Measurements from ENCODE around the gene NOP56. TPM values are rescaled to one million over a fixed set of nuclear protein-coding genes. Genes with fewer than 3 reads are reported as not detected.

Gene NOP56
- total and polyA plus RNA-seq, 2 donors (not counting 3 experiments of a cell fraction or from before 2014, with no cell fraction given), result 151 to 329 TPM

GRCh38 chr20:2698186-2698817 lies 45.9 kb downstream of the NOP56 start:
- CTCF ChIA-PET, result no interaction called here
- peaks cover 34 to 47% of the 10 kb centered on the region in 2 experiments for H3K27me3 ChIP-seq (ENCODE audit: control insufficient read depth in 2 of 2, insufficient read depth in 2 of 2, low read length in 2 of 2)
- H3K4me1 ChIP-seq (ENCODE audit: control insufficient read depth, extremely low read depth, insufficient read depth, low read length), result no peaks in the 10 kb centered on the region
- peaks cover 2% of the 10 kb centered on the region for H4K20me1 ChIP-seq (replicated peaks; ENCODE audit: control insufficient read depth, extremely low read depth, insufficient read depth, low read length)
- H3K9me3 ChIP-seq (replicated peaks; ENCODE audit: control insufficient read depth, insufficient read depth, low read length), result no peaks in the 10 kb centered on the region
- DNase-seq (ENCODE audit: low read depth, low spot score), result no peak
- FAIRE-seq, result no peak
- intact Hi-C loops (cut with micrococcal nuclease), result no loop called here
- BruUV-seq (replicated peaks), result no TSS peak
- TF ChIP-seq CTCF (IDR thresholded peaks at IDR 0.05; ENCODE audit: extremely low read depth in 1 of 2, insufficient read depth in 1 of 2, low read depth in 1 of 2, low read length in 2 of 2), result no peak
- no peak for TF ChIP-seq JUN (IDR thresholded peaks at IDR 0.05; ENCODE audit: borderline replicate concordance, insufficient read depth, insufficient read length, low read depth)
- TF ChIP-seq GATA2 (IDR thresholded peaks at IDR 0.05; ENCODE audit: insufficient read depth, insufficient read length, low read depth, low read length), result no peak
- TF ChIP-seq MAX (IDR thresholded peaks at IDR 0.05; ENCODE audit: insufficient read depth, insufficient read length), result no peak
- no peak for TF ChIP-seq POLR2AphosphoS5 (IDR thresholded peaks at IDR 0.05; ENCODE audit: insufficient read depth, low read depth, low read length)
- no peak for TF ChIP-seq FOS (IDR thresholded peaks at IDR 0.05; ENCODE audit: borderline replicate concordance, insufficient read depth, low read length)
- no peak for TF ChIP-seq POLR2A (IDR thresholded peaks at IDR 0.05; ENCODE audit: low read depth, low read length)
- TF ChIP-seq MYC (IDR thresholded peaks at IDR 0.05; ENCODE audit: low read depth, low read length), result no peak
- no peak for TF ChIP-seq EZH2 (IDR thresholded peaks at IDR 0.05; ENCODE audit: borderline replicate concordance, low read depth, low read length, severe bottlenecking)
- no peak overlapping the region for H3K9ac ChIP-seq (replicated peaks; ENCODE audit: extremely low read depth, insufficient read depth, low read length)
- no peak overlapping the region for H3K4me2 ChIP-seq (ENCODE audit: insufficient read depth, low read length)
- H3K4me3 ChIP-seq (replicated peaks in 1 of 3; ENCODE audit: insufficient read depth in 1 of 3, low read depth in 1 of 3, low read length in 3 of 3), result no peak overlapping the region
- H3K9me1 ChIP-seq (replicated peaks; ENCODE audit: control insufficient read depth, extremely low read depth, insufficient read depth, low read length), result no peaks in the 10 kb centered on the region
- POLR2A ChIA-PET, result no interaction called here
- dilution Hi-C loops (cut with MboI; ENCODE audit: extremely low pct_ligation_motif_present, low sequenced_read_pairs), result no loop called here
- H3K36me3 ChIP-seq (ENCODE audit: control insufficient read depth in 2 of 2, extremely low read depth in 1 of 2, insufficient read depth in 2 of 2, low read length in 2 of 2), result no peaks in the 10 kb centered on the region
- no peak overlapping the region for H2AFZ ChIP-seq (ENCODE audit: low read depth, low read length)
- no peak overlapping the region for H3K27ac ChIP-seq (ENCODE audit: insufficient read depth, low read depth, low read length)
- H3K79me2 ChIP-seq (ENCODE audit: control insufficient read depth, insufficient read depth, low read length), result no peaks in the 10 kb centered on the region

Data from endothelial cell of umbilical vein (primary cell).